Measurements from ENCODE around the gene GPATCH11.

GPATCH11 gene

GRCh38 chr2:37083873-37084794, at the start of gene GPATCH11, which contains the start of gene HEATR5B:
Gene GPATCH11 (plus strand): TSS chr2:37084518. CDS start chr2:37088382, 3,864 bp downstream.
Gene HEATR5B (minus strand): TSS chr2:37084372. CDS start chr2:37083414, 958 bp downstream.
- peak; percentile 94 for DNase-seq

DNA sequence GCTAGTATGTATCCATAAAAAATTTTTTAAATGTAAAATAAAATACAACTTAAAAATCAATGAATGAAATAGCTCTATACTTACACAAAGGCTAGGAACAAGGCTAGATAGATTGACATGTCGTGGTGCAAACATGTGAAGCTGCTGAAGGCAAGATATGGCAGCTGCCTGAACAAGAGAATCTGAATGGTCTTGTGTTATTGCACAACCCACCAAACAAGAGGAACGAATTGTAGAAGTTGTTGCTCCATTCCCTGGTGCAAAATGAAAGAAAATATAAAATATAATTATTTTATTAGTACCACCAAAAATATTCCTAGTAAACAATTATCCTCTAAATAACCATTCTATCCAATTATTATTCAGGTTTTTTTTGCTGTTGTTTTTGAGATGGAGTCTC, 46.5 kb upstream of the GPATCH11 start:
- DNase-seq, result no peak

DNA sequence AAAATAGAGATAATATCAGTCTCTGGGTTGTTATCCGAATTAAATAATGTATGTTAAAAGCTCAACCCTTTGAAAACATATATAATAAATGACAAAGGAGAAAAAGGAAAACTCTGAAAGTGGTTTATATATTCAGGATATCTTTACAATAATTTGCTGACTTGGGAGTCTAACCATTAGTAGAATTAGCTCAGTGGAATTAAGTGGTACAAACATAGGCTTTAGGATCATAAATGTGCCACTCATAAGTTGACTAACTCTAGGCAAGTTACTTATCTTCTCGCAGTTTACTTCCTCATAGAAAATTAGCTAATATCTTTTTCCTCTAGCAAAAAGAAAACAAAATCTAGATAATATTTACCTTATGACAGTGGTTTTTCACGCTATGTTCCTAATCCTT, 44.7 kb upstream of the GPATCH11 start:
- no peak for DNase-seq

GRCh38 chr2:37052600-37053332, 31.6 kb upstream of the GPATCH11 start:
- no peak for DNase-seq

DNA sequence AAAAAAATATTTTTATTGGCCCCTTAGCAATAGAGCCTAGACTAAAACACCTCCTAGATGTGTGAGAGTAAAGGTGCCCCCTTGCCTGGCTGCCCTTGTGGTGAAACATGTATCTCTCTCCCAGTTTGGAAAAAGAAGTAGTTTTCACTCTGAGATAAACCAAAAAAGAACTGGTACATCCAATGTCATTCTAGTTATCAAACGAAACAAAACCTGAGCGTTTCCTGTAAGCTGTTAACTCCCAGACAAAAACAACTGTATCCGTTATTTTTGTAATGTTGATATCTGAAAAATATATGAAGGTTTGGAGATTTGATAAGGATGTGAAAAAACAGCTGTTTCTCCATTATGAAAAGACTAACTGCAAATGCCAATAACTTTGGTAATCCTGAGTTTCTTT, 24.5 kb upstream of the GPATCH11 start:
- no peak for DNase-seq

- DNase-seq, result no peak
Measured at GRCh38 chr2:37060446-37060845, 23.9 kb upstream of the GPATCH11 start.

DNA sequence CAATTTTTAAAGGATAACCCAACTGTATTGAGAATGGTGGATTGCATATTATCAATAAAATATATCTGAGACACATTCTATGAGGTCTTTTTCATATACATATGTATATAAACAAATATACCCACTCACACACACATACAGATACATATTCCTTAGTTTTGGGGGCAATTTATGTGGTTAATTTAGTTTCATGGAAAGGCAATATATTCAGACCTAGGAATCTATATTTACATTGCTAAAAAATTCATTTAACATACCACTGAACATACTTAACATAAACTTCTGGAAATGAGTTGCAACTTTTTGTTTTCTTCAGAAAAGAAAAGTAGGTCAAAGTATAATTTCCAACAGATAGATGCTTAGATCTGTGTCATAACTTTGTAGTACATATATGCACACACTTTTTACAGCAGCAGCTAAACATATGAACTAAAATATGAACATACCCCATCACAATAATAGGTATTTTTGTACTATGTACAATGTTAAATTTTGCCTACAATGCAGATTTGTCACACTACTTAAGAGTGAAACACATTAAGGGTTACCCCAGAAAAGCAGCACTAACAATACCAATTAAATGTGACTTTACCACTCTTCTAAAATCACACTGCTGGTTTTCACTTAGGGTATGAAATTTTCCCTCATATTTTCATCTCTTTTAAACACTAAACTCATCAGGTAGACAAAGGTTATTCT, 23.2 kb upstream of the GPATCH11 start:
- no peak for DNase-seq

GRCh38 chr2:37061776-37062175, 22.5 kb upstream of the GPATCH11 start:
- no peak for DNase-seq

DNA sequence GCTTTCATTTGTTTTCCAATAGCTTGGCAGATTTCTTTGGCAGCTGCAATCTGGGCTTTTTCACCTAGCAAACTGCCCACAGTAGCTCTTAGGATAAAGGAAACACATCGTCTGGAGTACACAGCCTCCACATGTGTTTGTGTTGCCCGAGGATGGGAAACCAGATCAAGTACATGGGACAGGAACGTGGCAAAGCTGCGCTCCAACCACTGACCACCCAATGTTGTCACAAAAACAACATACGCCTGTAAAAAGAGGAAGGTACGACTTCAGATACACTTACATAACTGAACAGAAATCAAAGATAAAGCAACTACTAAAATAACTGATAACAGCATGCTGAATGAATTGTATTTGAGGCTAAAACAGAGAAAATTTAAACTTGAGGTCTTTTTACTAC, 15.6 kb upstream of the GPATCH11 start:
- DNase-seq, result no peak

- no peak for DNase-seq
Measured at GRCh38 chr2:37070931-37071330, 13.4 kb upstream of the GPATCH11 start.

DNA sequence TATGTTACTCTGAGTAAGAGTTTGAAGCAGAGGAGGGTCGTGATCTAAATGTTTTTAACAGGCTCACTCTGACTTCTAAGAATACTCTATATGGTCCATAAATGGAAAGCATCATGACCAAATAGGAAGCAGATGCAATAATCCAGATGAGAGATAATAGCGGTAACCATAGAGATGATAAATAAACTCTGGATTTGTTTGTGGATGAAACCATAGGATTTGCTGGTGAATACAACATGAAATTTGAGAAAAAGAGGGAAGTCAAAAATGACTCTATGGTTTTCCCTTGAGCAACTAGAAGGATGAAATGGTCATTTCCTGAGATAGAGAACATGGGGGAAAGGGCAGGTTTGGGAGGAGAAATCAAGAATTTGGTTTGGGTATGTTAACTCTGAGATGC, 4.1 kb upstream of the GPATCH11 start:
- no peak for DNase-seq

DNA sequence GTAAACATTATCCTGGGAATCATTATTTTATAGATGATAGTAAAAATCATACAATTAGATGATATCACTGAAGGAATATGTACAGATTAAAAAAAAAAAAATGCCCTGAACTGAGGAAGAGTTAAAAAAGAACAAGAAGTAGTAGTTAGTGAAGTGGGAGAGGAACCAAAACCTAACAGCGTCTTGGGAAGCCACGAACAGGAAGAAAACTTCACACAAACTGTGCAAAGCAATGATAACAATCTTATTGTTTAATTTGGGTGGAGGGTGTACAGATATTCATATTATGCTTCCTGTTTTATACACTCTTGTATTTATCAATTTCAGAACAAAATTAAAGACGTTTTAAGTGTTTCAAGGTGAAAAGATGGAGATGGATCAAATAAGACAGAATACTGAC, 3.6 kb upstream of the GPATCH11 start:
- no peak for DNase-seq

DNA sequence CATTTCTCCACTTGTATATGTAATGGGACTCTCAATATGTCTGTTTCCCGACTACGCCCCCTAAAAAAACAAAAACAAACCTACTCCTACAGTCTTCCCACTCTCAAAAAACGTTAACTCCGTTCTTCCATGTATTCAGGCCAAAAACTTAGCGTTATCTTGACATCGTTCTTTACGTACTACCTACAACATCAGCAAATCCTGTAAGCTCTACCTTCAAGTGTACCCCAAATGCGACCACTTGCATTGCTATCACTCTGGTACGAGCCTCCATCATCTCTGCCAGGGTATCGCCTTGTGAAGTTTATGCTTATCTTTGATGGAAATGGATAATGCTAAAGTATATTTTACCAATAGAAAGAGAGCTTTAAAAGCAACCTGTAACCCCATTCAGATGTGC, 479 bp downstream of the GPATCH11 start:
- no peak for DNase-seq

- peak; percentile 14 for DNase-seq
Measured at GRCh38 chr2:37085731-37086147, 1.4 kb downstream of the GPATCH11 start.

GRCh38 chr2:37090019-37090477, 5.7 kb downstream of the GPATCH11 start:
- DNase-seq, result no peak

GRCh38 chr2:37091873-37092272, 7.6 kb downstream of the GPATCH11 start:
- no peak for DNase-seq

GRCh38 chr2:37096568-37096967, 12.2 kb downstream of the GPATCH11 start:
- DNase-seq, result no peak

DNA sequence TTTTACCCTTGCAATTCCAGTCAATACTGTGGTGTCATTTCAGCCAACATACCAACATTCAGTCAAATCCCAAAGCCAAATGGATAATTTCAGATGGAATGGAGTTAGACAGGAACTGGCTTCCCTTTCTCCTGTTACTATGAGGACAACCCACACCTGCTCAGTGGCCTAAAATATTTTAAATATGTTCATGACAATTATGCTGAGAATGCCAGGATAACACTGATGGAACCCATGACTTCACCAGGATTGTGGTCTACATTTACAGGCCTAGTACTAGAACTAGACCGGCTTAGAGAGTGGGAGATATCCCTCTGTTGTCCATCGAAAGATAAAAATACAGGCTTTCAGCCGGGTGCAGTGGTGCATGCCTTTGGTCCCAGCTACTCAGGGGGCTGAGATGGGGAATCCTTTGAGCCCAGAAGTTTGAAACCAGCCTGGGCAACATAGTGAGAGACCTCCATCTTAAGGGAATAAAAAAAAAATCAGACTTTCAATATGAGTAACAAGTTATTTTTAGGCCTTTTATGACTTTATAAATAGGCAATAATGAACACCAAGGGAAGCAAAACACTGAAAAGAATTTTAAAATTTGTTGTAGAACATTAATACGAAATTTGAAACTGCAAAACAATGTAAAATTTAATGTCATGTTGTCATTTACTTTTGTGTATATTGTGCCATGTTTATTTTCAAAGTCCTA, 14.2 kb downstream of the GPATCH11 start:
- no peak for DNase-seq

- DNase-seq, result no peak
Measured at GRCh38 chr2:37100054-37100453, 15.7 kb downstream of the GPATCH11 start.

DNA sequence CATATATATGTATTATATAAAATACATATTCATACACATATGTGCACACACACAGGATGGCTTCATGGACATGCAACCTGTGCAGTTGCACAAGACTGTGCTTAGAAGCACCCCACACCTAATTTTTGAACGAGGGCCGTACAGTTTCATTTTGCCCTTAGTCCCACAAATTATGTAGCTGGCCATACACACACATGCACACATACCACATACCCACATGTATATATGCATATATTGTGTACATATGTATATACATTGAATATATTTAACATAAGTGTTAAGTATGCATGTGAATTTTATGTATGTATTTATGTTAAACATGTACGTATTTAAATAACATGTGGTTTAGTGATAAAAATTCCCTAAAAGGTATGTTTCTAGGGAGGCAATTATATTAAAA, 18.3 kb downstream of the GPATCH11 start:
- DNase-seq, result no peak

DNA sequence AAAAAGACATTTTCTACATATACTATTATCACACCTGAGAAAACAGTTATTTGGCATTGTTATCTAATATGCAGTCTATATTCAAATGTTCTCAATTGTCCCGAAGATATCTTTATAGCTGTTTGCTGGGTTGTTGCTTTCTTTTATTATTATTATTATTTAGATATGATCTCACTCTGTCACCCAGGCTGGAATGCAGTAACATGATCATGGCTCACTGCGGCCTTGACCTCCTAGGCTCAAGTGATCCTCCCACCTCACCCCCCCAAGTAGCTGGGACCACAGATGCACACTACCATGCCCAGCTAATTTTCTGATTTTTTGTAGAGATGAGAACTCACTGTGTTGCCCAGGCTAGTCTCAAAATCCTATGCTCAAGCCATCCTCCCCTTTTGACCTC, 19.9 kb downstream of the GPATCH11 start:
- no peak for DNase-seq

- no peak for DNase-seq
Measured at GRCh38 chr2:37105150-37105549, 20.8 kb downstream of the GPATCH11 start.

DNA sequence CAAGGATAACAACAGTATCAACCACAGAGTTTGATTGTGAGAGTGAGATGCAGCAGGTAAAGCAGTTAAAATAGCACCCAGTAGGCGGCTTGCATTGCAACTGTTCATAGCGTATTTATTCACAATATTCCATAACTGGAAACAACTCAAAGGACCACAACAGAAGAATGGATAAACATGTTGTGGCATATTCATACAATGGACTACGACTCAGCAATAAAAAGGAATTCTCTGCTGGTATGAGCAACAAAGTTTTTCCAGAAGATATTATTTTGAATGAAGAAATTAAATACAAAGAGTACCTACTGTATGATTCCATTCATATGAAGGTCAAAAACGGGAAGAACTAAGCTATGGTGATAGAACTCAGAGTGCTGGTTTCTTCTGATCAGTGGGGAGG, 25.2 kb downstream of the GPATCH11 start:
- no peak for DNase-seq
